DND-41 (cell line): ENCODE data around the gene MKI67.

ENCODE experiments used
- ATAC-seq: fragments of 200-7000 bp; cut with Tn5 transposase; 3 replicates; pipeline ENCODE4 v1.9.1; 2021; ENCODE audit warnings: low read depth; ENCODE audit not compliant: insufficient read depth
- DNase-seq: peaks from one replicate; pipeline ENCODE4 v3.0.0-alpha.2; 2020
- H2AFZ ChIP-seq: 2 replicates; pipeline ENCODE4 v1.6.0; 2012; ENCODE audit warnings: low read depth, low read length
- H3K27ac ChIP-seq: 2 replicates; pipeline ENCODE4 v1.5.1; 2012; ENCODE audit warnings: low read length, inconsistent platforms
- H3K27me3 ChIP-seq: fragments of 200-600 bp; sonication (generic); 2 replicates; pipeline ENCODE4 v1.6.0; 2012; ENCODE audit warnings: low read length, mild to moderate bottlenecking, inconsistent platforms; ENCODE audit not compliant: insufficient read depth, poor library complexity
- H3K36me3 ChIP-seq: 2 replicates; pipeline ENCODE4 v1.5.1; 2012; ENCODE audit warnings: low read length, inconsistent platforms; ENCODE audit not compliant: insufficient read depth
- H3K4me1 ChIP-seq: 2 replicates; pipeline ENCODE4 v1.5.1; 2012; ENCODE audit warnings: mild to moderate bottlenecking, low read length; ENCODE audit not compliant: insufficient read depth
- H3K4me2 ChIP-seq: 2 replicates; pipeline ENCODE4 v1.6.0; 2012; ENCODE audit warnings: mild to moderate bottlenecking, moderate library complexity, low read length, inconsistent platforms; ENCODE audit not compliant: insufficient read depth
- H3K4me3 ChIP-seq, 2 experiments: fragments of 200-600 bp in 1 of 2; shearing (Covaris generic) in 1 of 2; 2 replicates each; pipeline ENCODE4 v1.5.1; 2012 to 2016; ENCODE audit warnings: inconsistent platforms in 2 of 2, low read length in 2 of 2, mild to moderate bottlenecking in 2 of 2, low read depth in 1 of 2, moderate library complexity in 1 of 2
- H3K79me2 ChIP-seq: 2 replicates; pipeline ENCODE4 v1.6.0; 2012; ENCODE audit warnings: low read length, inconsistent platforms; ENCODE audit not compliant: insufficient read depth
- H3K9ac ChIP-seq: 2 replicates; pipeline ENCODE4 v1.6.0; 2012; ENCODE audit warnings: low read depth, mild to moderate bottlenecking, inconsistent platforms, low read length, moderate library complexity
- H3K9me3 ChIP-seq: 2 replicates; pipeline ENCODE4 v1.5.1; 2012; ENCODE audit warnings: low read length, moderate library complexity, mild to moderate bottlenecking, inconsistent platforms; ENCODE audit not compliant: insufficient read depth, severe bottlenecking
- H4K20me1 ChIP-seq: 2 replicates; pipeline ENCODE4 v1.6.0; 2012; ENCODE audit warnings: low read length; ENCODE audit not compliant: insufficient read depth
- CTCF ChIP-seq: IDR thresholded peaks from 2 replicates; pipeline ENCODE4 v1.5.1; 2012; ENCODE audit warnings: borderline replicate concordance, low read length, moderate library complexity, mild to moderate bottlenecking; ENCODE audit not compliant: poor library complexity, severe bottlenecking; ENCODE audit errors: extremely low read depth
- EZH2 ChIP-seq: IDR thresholded peaks from 3 replicates; pipeline ENCODE4 v1.6.1; 2012; ENCODE audit warnings: borderline replicate concordance, low read depth, mild to moderate bottlenecking, moderate library complexity, low read length, inconsistent platforms; ENCODE audit not compliant: severe bottlenecking

Gene MKI67

DNA sequence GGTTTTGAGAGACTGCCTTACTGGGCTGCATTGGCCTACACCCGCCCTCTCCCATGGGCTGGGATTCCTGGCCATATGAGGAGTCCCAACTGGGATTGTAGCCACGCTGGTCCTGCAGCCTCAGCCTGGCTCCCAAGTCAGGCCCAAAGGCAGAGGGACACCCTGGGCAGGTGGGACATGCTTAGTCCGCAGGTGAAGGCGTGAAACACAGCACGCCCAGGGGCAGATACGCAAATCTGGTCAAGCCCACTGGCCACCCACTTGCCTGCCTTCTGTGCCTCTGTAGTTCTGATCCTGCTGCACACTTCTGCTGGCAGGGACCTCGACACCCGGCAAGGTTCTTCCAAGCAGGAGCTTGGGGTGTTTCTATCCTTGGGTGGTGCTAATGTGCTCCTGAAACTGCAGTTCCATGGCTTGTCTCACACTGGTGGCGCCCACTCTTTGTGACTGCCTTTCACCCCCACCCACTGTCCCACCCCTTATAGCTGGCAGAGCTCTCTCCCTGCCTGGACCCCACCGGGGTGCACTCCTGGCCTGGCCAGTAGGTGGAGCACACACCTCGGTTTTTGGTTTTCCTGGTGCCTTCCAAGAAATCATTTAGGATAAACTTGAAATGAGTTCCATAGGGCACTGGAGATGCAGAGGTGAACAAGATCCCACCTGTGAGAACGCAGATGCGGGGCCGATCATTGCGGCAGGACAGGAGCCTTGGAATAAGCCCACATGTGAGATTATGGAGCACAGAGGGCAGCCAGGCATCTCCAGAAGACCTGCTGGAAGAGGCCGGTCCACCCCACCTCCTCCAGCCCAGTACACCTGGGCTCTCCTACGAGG is 47.9 kb downstream of the MKI67 start:
- Histone ChIP-seq H4K20me1 (no peaks in the 10 kb centered on the region), H3K4me3 (no peak overlapping the region), H3K27me3 (no peaks in the 10 kb centered on the region), H3K36me3 (peaks cover 42% of the 10 kb centered on the region), H2AFZ (no peak overlapping the region), H3K4me2 (no peak overlapping the region), H3K9ac (no peak overlapping the region), H3K27ac (no peak overlapping the region), H3K79me2 (no peaks in the 10 kb centered on the region), H3K4me1 (peaks cover 8% of the 10 kb centered on the region), H3K9me3 (no peaks in the 10 kb centered on the region)
- TF ChIP-seq CTCF (peak; percentile 83), EZH2 (no peak)
- ATAC-seq (peak; percentile 84), DNase-seq (peak; percentile 63)

DNA sequence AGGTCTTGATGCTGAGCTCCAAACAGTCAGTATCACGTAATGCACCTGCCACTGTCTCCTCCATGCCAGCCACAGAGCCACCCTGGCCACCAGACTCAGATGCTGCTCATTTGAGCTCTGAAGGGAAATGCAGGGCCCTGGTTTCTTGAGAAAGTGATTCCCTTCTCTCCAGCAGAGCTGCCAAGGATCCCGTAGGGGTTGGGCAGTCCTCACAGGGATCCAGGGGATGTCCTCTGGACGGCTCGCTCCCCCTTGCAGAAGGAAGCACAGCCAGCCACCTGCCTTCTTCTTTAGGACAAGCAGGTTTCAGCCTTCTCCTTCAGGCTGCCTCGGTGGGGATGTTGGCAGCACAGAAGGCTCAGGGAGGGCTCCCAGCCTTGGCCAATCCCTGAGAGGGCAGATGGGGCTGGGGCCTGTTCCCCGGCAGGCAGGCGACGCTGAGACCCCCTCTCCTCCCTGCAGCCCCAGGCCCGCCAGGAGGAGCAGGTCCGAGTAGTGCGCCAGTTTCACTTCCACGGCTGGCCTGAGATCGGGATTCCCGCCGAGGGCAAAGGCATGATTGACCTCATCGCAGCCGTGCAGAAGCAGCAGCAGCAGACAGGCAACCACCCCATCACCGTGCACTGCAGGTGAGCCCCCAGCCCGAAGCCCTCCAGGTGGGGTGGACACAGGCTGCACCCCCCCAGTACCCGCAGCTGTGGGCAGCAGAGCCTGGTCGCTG is 48.9 kb downstream of the MKI67 start:
- Histone ChIP-seq H3K36me3 (peaks cover 50% of the 10 kb centered on the region), H3K27me3 (no peaks in the 10 kb centered on the region), H3K79me2 (no peaks in the 10 kb centered on the region), H3K4me3 (no peak overlapping the region), H3K27ac (no peak overlapping the region), H3K4me1 (peaks cover 16% of the 10 kb centered on the region), H3K9me3 (no peaks in the 10 kb centered on the region), H2AFZ (no peak overlapping the region), H3K9ac (no peak overlapping the region), H3K4me2 (no peak overlapping the region), H4K20me1 (no peaks in the 10 kb centered on the region)
- no peak for TF ChIP-seq CTCF
- TF ChIP-seq EZH2: no peak
- DNase-seq (no peak), ATAC-seq (no peak)

GRCh38 chr10:128074589-128074988 is 51.6 kb downstream of the MKI67 start:
- Histone ChIP-seq H3K27ac (no peak overlapping the region), H3K36me3 (peaks cover 64% of the 10 kb centered on the region)

More at GRCh38 chr10:128074589-128074988, 51.6 kb downstream of the MKI67 start:
- no peak for TF ChIP-seq EZH2
- no peak for TF ChIP-seq CTCF
- Histone ChIP-seq H3K4me1 (peaks cover 16% of the 10 kb centered on the region), H2AFZ (no peak overlapping the region), H3K9ac (no peak overlapping the region), H3K79me2 (no peaks in the 10 kb centered on the region), H3K4me3 (no peak overlapping the region), H3K27me3 (no peaks in the 10 kb centered on the region), H3K9me3 (no peaks in the 10 kb centered on the region), H4K20me1 (no peaks in the 10 kb centered on the region), H3K4me2 (no peak overlapping the region)
- no peak for ATAC-seq
- no peak for DNase-seq
